ENCODE measurements around the gene DLK1.

Gene DLK1

DNA sequence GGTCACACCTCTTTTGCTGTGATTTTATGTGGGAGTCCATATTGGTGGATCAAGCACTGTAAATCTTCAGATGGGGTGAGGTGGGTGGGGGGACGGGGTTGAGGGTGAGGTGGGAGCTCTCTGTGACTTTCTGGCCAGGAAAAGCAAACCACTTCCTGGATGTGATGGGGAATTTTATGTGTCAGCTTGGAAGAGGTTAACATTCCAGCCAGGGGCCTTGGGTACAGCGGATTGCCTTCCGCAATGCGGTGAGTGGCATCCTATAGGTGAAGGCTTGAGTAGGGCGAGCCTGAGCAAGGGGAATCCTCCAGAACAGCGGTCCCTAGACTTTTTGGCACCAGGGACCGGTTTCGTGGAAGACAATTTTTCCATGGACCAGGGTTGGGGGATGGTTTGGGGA lies 36.2 kb downstream of the DLK1 start:
- DNase-seq (ENCODE audit: low read depth), result no peak

DNA sequence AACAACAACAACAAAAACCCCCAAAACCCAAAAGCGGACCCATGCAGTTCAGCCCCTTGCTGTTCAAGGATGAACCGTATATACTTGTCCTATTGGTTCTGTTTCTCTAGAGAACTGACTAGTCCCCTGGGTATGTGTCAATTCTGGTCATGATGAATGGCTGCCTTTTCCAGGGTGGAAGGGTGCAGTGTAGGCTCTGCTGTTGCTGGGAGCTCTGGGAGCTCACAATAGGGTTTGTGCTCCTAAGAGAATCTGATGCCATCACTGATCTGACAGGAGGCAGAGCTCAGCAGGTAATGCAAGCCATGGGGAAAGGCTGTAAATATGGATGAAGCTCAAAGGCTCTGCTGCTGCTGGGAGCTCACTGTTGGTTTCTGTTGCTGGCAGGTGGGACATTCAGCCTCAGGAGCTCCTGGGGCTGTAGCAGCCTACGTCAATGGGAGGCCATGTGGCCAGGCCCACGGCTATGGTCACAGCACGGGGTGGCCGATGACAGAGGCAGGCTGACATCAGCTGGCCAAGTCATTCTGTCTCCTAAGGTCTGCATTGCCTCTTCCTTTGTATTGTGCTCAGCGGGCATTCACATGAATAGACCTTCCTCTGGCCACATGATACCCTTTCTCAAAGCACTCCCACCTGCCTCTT lies 37.9 kb downstream of the DLK1 start:
- DNase-seq (ENCODE audit: low read depth), result no peak

DNA sequence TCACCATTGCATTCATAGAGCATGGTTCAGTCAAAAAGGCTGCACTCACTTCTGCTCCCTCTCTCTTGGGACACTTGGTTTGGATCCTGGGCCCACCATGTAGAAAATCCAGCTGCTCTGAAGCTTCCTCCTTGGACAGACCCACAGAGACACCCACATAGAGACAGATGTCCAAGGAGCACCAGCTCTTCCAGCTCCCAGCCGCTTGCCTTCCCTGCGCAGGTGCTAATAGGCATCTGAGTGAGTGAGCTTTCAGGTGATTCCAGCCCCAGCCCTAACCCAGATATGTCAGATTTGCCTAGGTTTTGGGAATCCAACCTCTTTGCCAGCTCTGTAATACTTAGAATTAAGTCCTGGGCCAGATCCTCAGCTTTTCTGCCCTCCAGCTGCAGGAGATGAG lies 38.6 kb downstream of the DLK1 start:
- DNase-seq (ENCODE audit: low read depth), result no peak

DNA sequence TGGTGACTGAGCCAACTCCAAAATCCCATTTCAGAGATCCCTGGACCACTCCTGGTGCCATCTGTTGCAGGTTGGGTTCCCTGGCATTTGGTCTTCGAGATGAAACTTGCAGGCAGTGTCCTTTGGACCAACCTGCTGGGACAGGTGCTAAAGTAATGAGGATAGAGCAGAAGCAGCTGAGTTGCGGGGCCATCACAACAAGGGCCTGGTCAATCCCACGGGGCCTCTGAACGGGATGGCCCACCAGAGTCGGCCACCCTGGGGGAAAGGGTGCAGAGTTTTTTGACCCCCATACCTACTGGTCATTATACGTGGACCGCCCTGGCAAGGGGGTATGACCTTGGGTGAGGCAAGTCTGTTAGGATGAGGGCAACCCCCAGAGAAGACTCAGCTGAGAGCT lies 39.3 kb downstream of the DLK1 start:
- no peak for DNase-seq (ENCODE audit: low read depth)

DNA sequence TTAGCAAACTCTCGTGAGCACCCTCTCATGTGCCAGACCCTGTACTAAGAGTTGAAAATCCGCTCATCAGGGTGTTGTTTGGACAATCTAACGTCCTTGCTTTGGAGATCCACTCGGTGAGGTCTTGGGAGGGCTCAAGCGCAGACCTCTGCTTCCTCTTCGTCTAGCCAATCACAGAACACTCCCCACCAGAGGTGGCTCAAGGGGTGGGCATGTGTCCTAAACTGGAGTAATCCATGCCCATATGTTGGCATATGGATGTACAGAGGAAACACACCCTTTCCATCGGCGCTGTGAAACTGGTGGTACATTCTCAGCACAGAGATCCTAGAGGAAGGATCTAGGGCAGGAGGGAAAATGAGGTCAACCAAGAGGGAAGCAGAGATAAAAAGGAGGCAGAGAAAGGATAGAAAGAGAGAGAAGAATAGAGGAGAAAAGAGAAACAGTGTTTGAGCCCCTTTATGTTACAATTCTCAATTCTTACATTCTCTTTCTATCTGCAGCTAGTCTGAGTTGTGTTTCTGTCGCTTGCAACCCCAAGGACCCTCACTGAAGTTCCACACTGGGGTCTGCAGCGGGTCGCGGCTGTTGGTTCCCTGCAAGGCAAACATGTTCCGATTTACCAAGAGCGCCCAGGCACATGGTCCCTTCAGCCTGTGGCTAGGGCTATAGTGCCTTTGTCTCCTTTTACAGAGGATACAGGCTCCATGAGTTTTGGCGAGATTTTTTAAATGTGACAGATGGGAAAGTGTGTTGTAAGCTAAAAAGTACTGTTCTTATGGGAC lies 40.5 kb downstream of the DLK1 start:
- no peak for DNase-seq (ENCODE audit: low read depth)

DNA sequence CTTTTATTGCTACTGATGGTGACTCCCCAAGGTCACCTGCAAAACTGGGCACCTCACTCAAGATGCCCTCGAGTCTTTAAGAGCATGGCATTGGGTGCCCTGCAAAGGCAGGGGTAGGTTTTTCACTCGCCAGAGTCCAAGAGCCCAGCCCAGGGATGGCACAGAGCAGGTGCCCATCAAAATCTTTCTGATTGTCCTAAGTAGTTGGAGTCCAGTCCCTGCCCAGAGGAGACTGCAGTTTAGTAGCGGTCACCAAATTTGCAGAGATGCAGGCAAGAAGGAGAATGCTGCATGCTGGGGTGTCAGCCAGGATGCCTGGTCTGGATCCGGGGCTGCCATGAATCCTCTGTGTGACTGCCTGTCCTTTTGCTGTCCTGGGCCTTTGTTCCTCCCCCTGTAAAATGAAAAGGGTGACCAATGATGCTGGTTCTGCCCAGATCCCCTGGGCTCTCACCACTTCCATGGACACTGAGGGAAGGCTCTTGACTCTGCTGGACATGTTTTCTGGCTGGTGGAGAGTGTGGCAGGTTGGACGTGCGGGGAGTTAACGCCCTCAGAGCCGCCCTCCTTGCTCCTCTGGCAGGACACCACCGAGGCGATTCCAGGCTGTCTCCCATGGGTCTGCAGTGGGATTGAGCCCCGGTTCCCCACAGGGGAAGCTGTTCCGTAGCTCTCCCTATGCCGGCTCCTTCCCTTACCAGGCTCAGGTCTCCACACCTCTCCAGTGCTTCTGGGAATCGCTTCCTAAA lies 41.3 kb downstream of the DLK1 start:
- no peak for DNase-seq (ENCODE audit: low read depth)

DNA sequence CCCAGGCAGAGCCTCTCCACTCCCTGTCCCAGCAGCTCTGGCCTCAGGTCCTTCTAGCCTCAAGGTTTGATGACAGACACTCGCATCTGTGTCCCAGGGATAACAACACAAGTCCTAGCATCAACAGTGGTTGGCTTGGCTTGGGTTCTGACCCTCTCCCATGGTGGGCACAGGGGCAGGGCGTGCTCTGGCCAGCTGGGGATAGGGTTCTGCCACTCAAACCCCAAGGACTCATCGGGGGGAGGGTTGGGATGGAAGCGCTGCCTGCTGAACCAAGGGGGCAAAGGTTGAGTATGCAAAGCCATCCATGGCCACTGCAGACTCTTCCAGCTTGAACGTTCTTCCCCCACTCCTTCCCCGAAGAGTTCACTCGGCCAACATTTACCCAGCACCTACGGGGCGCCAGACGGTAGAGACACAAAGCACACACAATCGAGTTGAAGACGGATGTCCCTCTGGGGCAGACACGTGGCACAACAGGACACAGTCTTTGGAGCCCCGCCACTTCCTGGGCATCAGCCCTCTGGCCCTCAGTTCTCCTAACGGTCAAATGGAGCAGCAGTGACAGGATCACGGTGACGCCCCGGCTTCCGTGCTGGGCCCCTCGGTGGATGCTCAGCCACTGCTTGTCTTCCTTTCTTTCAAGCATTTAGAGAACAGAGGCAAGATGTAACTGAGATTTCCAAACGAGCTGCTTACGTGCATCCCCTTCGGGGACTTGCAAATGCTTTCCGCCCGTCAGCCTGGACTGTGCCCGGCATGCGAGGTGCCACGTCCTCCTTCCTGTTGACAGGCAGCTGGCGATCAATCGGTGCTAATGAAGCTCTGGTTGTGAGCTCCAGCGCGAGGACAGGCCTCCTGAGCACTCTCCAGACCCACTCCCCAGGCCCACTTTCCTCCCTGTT lies 42.6 kb downstream of the DLK1 start:
- no peak for DNase-seq (ENCODE audit: low read depth)

DNA sequence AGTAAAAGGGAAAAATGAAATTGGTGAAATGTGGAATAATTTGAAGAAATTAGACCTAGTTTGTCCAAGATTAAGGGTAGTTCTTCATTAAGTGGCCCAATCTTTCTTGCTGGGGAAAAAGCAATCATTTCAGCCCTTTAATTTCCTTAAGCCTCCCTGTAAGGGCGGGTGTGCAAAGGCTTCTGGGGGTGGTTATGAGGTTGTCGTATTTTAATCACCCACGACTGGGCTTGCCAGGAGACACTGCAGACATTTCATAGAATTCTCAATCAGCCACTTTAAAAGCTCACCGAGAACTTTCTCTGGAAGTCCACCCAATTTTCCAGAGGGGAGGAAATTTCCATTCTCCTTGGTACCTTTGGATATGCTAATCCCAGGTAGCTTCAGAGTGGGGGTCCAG lies 43.4 kb downstream of the DLK1 start:
- no peak for DNase-seq (ENCODE audit: low read depth)

DNA sequence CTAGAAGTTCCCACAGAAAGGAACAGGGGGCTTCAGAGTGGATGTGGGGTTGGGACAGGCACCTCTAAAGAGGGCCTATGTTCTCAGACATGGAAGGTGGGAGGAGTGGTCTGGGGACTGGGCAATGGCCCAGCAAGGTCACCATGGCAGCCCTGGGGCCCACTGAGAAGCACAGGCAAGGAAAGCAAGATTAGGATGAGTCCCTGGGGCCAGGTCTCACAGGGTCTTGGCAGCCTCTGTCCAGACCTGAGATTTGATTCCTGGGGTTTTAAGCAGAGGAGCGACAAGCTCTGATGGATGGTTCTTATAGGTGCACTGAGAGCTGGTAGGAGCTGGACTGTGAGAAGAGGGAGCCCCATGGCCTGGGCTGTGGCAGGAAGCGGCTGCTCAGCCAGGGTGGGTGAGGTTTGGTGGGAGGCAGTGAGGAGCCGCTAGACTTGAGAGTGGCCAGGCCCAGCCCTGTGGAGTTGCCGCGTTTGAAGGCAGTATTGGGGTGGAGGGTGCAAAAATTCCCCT lies 44.0 kb downstream of the DLK1 start:
- no peak for DNase-seq (ENCODE audit: low read depth)

DNA sequence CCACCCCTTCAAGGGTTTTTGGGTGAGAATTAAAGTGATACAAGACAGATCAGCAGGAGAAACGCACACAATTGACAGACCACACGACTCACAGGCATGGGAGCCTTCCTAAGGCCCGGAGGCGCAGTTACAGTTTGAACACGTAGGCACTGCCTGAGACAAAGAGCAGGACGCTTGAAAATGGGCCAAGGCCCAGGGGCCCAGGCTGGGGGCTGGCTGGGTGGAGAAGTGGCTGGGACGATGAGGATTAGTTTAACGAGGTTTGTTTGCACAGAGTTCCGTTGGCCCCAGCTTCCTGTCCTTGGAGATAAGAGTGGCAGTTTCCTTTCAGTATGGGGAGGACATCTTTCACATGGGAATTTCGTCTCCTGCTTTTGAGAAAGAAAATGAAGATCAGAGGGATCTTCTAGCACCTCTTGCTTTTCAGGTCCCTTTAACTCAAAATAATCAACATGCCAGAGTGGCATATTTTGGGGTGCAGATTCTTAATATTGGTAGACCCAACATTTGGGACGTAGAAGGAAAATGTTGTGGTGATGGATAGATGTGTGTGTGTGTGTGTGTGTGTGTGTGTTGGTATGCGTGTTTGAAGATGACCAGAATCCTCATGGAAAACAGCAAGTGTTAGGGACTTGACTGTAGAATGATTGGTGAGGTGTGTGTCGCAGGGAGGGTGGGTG lies 44.6 kb downstream of the DLK1 start:
- no peak for DNase-seq (ENCODE audit: low read depth)

DNA sequence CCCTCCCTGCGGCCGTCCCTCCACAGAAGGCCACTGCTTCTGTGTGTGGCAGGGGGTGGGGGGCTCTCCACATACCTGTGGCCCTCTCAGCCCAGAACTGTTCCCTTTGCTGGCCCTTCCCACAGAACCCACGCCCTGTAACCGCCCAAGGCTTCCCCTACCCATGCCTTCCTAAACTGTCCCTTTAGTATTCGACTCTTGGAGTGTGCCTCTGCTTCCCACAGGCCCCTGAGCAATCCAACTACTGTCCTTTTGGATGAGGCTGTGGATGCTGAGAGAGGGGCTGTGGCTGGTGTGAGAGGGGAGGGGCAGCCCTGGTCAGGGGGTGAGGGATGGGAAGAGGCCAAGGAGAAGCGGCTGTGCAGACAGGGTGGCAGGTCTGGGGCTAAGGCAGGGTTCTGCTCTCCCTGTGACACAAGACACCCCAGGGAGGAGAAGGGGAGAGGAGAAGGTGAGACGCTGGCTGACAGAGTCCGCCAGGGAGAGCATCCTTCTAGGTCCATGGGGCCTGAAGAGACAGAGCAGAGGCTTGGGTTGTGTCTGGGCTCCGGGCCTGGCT lies 46.0 kb downstream of the DLK1 start:
- DNase-seq (ENCODE audit: low read depth), result no peak

DNA sequence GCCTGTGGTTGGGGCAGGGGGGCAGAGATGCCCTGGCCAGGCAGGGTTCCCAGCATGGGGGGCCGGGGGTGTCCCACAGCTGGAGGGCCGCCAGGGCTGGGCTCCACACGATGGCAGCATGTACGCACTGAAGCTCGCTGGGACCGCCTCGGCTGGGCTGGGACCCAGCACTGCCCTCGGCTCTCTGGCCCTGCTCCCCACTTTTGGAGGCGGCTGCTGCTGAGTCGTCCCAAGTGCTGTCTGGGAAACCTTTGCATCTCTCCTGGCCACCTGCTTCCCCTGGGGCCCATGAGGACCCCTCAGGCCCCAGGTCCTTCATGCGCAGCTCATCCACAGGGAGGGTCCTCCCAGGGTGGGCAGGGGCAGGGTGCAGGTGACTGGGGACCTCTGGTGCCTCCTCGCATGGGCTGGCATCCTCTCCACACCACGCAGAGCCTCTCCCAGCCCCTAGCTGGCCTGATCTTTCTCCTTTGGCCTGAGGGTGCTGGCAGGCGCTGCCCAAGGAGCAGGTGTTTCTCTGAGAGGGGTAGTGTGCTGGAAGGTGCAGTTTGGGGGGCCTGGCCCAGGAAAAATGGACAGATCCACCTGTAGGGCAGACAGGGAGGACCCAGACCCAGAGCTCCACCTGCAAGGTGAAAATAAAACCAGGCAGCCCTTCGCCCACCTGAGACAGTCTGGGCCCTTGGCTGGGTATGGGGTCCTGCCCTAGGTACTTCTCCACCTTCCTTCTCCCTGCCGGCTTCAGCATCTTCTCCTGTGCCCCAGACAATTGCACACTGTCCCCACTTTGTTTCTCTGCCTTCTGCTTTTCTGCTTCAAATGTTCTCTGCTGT lies 46.9 kb downstream of the DLK1 start:
- DNase-seq (ENCODE audit: low read depth), result no peak

DNA sequence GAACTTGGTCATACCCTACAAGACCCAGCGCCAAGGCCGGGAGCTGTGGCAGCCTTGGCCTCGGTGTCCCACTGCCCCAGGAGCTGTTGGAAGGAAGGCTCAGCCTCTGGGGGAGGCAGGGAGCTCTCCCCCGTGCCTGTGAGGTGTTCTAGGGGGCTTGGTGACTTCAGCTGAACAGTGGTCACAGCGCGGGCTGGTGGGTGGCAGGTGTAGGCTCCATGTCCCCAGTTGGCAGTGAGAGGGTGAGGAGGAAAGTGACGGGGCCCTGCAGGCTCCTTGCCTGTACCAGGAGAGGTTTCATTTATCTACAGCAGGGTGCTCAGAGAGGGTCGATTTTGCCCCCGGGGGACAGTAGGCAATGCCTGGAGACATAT lies 47.5 kb downstream of the DLK1 start:
- no peak for DNase-seq (ENCODE audit: low read depth)

DNA sequence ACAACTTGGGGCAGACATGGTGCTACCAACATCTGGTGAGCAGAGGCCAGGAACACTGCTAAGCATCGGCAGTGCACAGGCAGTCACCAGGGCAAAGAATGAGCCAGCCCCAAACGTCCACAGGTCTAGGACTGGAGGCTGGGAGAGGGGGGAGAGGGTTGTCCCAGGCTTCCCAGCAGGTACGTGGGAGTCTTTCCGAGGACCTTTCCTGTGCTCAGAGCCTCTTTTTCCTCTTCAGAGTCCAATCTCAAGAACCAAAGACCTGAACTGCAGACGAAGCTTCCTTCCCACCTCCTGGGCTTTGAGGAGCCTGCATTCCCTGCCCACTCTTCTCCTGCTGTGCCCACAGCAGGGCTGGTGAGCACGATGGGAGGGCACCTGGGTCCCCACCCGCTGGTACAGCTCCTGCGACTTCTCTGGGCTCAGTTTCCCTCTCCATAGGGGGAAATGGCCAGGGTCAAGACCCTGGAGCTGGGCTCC lies 48.7 kb downstream of the DLK1 start:
- no peak for DNase-seq (ENCODE audit: low read depth)

DNA sequence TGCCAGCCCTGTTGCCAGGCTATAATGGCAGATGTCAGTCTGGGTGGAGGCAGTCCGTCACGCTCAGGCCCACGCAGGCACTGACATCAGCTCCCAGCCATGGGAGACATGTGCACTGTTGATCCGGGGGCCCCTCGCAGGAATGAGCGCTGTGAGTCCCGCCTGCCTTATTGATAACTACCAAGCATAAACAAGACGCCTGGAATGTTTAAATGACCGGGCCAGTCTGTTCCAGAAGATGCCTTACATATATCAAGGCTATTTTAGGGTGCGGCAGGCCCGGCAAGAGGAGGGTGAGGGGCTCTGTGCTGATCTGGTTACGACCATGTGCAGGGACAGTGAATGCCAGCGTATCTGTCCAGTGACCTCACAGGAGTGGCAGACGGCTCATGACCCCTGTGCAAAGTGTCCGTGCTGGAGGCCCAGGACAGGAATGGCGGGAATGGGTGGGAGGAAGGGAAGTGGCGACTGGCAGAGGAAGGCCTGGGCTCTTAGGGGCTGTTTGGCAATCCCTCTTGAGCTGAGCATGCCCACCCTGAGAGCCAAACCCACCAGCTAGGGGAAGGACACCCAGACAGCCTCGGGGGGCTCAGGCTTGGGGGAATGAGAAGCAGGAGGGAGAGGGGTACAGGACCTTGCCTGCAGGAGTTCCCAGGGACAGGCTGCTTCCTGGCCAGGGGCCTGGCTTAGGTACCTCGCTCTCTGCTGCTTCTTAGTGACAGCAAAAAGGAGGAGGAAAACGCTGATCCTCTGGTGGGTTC lies 49.3 kb downstream of the DLK1 start:
- DNase-seq (ENCODE audit: low read depth), result peak; percentile 65

DNA sequence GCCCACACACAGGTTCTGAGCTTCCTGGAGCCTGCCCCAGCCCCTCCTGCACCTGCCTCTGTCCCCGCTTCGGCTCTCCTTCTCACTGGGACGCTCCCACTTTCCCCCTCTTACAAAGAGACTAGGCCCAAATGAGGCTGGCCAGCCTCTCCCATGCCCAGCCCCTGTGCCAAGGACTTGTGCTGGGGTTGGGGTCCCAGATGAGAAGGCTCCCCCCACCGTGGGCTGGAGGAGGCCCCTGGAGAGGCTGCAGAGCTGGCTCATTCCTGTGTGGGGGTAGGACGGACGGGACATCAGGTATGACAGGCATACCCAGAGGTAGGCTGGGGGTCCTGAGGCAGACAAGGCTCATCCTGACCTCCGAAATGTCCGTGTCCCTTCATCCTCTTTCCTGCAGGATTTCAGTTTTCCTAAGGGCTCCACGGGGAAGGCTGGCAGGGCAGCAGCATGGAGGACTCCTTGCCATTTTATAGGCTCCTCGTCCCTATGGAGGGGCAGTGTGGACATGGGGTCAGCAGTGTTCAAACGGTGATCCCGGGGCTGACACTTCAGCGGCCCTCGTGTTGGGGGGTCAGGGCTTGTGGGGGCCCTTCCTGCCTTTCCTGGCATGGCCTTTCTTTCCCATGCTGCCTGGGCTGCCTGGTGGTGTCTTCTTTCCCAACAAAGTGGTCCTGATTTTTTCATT lies 50.1 kb downstream of the DLK1 start:
- no peak for DNase-seq (ENCODE audit: low read depth)

DNA sequence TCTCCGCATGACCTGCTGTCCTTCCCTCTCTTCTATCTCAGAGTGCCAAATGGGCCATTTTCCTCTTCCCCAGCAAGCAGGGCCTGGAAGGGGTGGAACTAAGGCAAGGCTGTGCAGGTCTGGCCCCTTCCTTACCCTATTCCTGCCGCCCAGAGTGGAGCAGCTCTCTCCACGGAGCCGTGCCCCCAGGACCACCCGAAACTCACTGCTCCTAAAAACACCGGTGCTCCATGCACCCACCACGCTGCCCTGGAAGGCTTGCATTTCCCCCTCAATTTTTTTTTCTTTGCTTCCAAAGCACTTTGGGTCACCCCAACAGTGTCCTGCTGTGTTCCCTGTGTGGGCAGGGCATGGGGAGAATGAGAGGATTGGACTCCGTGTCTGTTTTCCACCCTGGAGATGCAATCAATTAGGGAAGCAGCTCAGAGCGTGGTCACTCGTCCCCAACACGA lies 50.7 kb downstream of the DLK1 start:
- DNase-seq (ENCODE audit: low read depth), result no peak

DNA sequence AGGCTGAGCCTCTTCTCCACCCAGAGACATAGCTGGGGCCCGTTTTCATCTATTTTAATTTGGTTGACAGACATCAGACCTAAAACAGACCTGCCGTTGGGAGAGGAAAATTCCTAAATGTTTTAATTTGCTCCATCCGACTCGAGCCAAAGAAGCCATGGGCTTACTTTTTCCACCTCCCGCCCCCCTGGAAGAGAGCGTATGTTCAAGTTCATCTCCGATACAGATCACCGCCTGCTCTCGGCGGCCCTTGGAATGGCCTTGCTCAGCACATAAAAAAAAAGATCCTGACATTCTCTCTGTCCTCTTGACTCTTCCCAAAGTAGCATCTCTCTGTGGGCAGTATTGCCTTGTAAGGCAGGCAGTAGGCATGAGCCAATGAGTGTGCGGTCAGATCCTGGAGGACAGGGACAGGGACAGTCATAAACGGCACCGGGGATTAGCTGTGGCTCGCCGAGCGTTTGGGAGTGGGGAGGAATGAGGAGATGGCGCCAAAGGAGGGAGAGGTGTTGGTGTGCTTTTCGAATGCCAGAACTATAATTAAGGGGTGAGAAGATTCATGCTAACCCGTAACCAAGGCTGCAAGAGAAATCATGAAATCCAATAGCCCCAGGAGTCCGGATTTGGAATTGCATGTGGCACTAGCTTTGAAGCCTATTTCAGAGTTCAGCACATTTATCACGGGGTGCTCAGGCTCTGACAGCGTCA lies 51.3 kb downstream of the DLK1 start:
- DNase-seq (ENCODE audit: low read depth), result no peak
